ENCODE measurements around the gene PDHA1.

The PDHA1 gene

DNA sequence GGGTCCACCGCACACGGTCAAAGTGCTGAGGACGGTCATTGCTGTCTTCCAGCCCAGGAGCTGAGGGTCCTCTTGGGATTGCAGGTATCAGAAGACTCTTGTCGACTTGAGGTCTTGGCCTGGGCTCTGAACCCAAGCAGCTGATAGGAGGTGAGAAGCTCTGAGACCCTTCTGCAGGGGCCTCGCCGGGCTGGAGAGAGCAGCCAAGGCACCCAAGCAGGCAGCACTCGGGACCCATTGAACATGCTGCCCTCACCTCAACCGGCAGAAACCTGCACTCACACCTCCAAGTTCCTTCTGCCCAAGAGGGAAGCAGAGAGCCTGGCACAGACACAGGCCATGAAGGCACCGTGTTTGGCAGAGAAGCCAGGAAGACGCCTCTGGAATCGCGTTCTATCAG lies 34.1 kb downstream of the PDHA1 start:
- no peak for DNase-seq

DNA sequence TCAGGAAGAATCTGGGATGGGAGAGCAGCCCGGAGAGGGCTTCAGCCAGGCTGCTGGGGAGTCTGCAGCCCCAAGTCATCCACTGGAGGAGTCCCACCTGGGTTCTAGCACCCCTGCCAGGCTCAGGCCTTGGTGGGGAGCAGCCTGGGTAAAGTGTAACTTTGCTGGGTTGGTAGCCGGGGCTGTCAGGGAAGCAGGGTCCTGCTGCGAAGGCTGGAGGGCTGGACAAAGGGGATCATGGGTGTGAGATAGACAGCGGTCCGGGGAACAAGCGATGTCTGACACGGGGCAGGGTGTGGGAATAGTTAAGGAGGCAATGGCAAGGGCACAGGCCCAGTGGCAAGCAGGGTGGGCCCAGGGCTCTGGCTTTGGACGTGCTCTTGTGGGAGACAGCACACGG lies 37.6 kb downstream of the PDHA1 start:
- no peak for DNase-seq

DNA sequence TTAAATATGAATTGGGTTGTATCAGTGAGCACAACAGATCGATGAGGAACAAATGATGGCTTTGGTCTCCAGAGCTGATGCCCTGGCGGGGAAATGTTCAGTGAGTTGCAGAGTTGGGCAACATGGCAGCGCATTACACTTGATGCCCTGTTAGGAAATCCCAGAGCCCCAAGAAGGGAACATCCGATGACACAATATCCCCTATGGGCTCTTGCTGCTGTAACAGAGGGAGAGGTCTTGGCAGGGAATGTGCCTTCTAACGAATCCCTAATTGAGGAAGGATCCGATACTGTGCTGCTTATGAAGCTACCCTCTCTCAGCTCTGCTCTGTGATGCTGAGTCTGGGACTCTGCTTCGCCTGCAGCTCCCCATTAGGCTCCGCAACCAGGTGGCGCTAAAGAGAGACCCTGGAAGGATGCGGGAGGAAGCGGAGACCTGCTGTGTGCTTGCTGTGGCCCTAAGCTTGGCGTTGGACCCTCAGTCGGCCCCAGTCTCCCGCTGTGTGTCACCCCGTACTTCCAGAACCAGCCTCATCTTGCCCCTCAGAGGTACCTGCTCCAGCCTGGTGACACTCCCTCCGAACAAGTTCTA lies 38.9 kb downstream of the PDHA1 start:
- DNase-seq, result peak; percentile 34

DNA sequence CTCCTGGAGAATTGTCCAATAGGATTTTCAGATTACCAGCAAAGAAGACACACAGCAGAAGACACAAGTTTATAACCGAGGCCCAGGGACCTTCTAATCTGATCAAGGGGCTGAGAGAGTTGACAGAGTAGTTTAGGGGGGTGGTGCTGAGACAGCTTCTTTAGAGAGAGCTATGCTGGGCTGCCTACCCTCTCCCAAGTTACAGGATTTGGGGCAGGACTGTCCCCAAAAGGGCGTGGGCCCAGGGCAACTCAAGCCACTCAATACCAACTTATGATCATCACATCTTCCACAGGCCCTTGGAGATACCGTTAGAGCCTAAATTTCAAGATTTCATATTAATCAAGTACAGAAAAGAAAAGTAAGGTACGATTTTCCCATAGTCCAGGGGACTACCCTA lies 43.0 kb downstream of the PDHA1 start:
- DNase-seq, result no peak

DNA sequence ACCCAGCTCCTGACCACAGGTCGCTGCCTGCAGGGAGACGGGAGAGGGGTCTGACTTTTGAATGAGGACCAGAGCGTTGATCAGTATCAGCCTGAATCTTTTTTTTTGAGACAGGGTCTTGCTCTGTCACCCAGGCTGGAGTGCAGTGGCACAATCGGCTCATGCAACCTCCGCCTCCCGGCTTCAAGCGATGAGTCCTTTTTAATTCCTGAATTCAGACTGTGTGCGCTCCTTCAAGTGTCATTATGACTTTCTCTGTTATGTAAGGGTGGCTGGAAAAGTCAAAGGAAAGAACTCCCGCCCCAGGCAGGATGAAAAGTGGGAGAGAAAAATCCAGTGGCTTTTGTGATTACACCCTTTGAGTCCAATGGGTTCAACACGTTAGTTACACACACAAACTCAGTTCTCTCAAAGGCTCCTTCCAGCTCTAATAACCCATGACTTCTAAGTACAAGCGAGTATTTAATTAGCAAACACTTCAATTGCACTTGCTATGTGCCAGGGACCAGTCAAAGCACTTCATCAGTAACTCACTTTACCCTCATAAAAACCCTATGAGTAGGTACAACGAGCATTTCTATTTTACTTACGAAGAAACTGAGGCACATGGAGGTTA lies 44.4 kb downstream of the PDHA1 start:
- DNase-seq, result no peak

DNA sequence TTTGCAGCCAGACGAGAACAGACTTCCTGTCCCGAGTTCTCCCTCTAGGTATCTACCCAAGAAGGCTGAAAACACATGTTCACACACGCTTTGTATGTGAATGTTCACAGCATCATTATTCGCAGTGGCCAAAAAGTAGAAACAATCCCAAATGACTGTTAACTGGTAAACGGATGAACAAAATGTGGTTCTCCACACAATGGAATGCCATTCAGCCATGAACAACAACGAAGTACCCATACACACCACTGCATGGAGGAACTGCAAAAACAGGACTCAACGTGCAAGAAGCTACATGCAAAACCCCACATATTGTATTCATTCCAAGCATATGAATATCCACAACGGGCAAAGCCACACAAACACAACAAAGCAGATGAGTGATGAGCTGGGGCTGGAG lies 45.0 kb downstream of the PDHA1 start:
- no peak for DNase-seq

DNA sequence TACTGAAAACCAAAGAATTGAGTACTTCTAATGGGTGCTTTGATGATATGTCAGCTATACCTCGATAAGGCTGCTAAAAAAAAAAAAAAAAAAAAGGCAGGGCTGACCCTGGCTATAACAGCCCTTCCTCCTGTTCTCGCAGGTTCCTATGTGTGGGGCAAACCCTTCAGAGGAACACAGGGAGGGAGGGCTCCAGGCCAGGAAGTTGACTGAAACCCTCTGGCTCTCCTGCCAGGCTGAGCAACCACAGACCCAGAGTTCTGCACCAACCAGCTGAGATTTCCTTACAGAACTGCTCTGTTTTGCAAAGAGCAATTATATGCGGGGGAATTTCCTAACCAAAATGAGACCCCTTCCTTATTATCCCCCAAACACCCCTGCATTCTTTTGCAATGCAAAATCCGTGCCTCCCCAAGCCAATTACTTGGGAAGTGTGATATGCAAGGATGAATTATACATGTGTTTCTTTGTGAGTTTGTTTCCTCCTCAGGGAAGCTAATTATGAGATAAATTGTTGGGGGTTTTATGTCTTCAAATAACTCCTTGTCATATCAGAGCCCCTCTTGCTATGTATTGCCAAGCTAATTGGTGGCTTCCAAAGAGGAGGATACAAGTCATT lies 45.6 kb downstream of the PDHA1 start:
- DNase-seq, result no peak

DNA sequence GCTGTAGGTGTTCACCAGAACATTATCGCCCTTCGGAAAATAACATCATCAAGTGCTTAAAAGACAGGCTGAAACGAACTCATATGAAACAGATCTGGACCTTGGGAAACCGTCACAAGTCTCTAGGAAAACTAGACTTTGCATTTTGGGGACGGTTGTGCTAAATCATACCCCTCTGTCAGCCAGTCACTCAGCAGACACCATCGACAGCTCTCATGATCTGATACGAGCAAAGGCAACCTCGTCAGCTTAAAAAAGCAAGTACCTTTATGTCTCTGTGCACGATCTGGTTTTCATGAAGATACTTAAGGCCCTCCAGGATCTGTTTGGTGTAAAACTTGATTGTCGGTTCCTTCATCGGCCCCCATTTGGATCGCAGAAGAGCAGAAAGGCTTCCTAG lies 48.4 kb downstream of the PDHA1 start:
- no peak for DNase-seq

DNA sequence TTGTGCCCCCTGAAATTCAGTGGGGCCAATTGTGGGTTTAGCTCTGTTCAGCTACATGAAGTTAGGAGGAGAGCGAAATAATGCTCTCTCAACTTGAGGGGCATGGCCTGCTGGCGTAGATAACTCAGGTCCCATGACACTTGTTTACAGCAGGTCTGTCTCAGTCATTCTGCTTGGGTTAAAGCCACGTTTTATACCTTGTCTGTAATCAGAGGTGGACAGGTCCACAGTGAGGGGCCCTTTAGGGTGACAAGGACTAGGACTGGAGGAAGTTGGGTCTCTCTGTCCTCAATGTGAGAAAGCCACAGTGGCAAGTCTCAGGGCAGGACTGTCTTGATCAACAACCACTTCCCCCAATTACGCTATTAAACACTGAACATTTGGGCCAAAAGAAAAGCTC lies 49.0 kb downstream of the PDHA1 start:
- DNase-seq, result no peak

DNA sequence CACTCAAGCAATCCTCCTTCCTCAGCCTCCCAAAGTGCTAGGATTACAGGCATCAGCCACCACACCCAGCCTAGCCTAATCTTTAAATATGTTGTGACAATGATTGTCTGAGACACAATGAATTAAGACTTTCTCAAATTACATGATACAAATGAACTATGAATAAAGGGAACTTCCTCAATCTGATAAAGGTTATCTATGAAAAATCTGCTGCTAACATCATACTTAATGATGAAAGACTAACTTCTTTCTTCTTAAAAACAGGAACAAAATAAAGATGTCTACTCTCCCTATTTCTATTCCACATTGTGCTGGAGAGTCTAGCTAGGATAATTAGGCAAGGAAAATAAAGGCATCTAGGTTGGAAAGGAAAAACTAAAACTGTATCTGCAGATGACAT lies 60.0 kb downstream of the PDHA1 start:
- DNase-seq, result no peak

DNA sequence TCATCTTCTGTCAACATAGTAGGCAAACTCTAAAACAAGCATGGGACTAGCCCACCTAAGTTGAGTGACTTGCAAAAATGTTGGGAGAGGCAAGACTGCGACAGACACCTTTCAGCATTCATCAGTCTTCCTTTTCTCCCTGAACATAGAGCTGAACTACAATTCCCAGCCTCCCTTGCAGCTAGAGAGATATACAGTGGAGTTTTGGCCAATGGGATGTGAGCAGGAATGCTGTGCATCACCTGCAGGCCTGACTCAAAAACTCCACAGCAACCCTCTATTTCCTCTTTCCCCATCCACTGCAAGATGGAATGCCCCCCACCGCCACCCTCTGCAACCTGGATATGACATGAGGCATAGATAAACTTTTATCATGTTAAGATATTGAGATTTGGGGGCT lies 66.5 kb downstream of the PDHA1 start:
- no peak for DNase-seq
